GM12878 (cell line): ENCODE data around the gene PARP8.

ENCODE experiments used
- EZH2 ChIP-seq: IDR thresholded peaks from 2 replicates; pipeline ENCODE4 v1.6.1; 2012; ENCODE audit warnings: low read depth, mild to moderate bottlenecking, control low read depth, inconsistent platforms, low read length, borderline replicate concordance; ENCODE audit not compliant: control insufficient read depth
- IRF3 ChIP-seq: fragments of 450-650 bp; IDR thresholded peaks from 2 replicates; pipeline ENCODE4 v1.6.1; 2014; ENCODE audit warnings: mild to moderate bottlenecking

DNA sequence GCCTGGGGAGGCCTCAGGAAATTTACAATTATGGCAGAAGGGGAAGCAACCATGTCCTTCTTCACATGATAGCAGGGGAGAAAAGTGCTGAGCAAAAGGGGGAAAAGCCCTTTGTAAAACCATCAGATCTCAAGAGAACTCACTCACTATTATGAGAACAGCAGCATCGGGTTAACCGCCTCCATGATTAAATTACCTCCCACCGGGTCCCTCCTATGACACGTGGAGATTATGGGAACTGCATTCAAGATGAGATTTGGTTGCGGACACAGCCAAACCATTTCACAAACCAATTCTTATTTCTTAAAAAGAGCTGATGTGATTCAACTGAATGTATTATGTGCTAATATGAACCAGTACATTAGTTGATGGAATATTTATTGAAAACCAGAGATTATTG, 63.9 kb downstream of the PARP8 start:
- no peak for TF ChIP-seq EZH2
- no peak for TF ChIP-seq IRF3
